ELF-1 (cell line): Measurements from ENCODE around the gene DRAM1.
A peak's percentile ranks its signal among the peaks of the same experiment; 100 is the strongest.

ENCODE experiments used
- DNase-seq: peaks from one replicate; pipeline ENCODE4 v3.0.0-alpha.2; 2016; ENCODE audit warnings: low read depth, low spot score

DRAM1 gene

DNA sequence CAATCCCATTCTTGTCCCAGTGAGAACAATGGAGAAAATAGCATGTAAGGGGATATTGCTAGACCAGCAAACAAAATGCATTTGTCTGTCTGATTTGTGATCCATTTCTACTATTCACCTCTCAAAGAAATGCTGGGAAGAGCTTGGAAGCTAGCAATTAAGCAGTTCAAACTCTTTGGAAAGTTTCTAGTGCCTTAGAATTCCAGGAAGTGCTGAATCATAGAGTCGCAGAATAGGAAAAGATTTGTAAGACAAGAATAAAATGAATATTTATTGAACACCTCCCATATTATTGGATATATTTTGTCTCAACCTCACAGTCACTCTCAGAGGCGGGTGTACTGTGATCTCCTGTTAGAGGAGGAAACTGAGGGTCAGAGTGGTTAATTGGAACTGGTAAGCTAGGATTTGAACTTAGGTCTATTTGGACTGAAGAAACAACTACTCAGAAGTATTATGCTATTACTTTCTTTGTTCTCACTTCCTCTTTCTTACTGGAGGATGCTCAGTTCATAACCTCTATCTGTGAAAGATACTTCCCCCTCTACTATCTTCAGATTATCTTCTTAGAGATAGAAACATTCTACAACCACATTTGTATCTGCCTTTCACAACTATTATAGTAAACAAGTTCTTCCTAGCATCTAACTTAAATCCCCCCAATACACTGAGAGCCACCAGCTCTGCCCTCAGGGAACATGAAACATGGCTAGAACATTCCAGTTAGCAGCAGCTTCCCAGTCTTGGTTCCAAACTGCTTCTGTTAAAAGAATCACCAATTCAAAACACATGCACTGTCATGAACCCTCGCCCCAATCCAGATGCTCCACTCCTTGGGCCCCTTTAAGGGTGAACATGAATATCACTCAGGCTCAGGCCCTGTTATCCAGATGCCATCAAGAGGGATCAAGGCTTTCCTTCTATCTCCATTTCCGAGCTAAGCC, 64.2 kb downstream of the DRAM1 start:
- no peak for DNase-seq

DNA sequence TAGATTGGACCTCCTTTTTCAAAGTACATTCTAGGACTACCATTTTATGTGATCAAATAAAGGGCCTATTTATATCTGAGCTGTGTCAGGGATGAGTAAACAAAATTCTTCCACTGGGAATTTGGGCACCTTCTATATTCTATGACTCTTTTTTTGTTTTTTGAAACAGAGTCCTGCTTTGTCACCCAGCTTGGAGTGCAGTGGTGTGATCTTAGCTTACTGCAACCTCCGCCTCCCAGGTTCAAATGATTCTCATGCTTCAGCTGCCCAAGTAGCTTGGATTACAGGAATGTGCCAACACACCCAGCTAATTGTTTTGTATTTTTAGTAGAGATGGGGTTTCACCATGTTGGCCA, 64.8 kb downstream of the DRAM1 start:
- no peak for DNase-seq

DNA sequence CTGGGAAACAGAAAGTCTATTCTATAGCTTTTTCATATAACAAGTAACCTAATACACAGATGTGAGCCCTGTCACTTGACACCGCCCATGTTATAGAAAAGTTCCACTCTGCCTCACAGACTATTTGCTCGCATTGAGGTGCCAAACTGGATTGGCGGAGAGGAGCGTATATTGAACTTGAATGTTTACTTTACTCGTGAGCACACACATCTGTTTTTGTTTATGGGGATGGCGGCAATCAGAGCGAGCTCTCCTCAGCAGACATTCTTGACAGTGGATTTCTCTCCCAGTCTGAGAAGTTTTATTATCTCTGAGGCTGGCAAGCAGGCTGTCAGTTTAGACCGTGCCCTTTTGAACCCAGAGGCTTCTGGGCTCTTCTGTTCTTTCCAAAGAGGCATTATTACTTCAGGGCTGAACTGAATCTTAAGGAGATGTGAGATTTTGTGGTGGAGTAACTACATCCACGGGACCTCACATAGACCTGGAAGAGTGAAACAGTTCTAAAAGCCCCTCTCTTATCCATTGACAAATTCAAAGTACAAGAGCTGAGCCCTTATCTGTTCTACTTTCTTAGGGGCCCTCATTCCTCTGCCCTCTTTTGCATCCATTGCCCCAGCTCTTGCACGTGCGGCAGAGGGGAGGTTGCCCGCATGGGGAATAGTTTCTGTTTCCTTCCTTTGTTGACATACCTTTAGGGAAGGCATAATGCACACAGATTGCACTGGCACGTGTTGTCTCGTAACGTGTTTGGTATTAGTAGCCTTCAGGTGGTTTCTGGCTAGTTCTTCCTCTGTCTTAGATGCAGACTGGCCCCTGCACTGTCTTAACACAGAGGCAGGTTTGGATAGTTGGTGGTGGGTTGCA, 68.2 kb downstream of the DRAM1 start:
- no peak for DNase-seq

DNA sequence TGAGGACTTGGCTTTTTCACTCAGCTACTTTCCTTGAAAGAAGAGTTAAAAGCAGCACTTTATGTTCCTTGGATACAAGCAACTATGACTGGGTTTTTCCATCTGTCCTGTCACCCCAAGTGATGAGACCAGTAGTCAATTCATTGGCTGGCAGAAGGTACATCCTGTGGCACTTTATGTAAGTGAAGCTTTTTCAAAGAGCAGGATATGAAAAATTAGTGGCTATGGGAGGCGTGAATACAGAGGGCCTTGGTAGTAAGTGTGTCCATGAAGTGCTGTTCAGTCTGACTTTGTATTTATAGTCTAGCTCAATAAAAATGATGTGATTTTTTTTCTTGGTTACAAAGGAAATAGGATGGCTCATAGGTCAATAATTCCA, 68.8 kb downstream of the DRAM1 start:
- DNase-seq, result no peak

DNA sequence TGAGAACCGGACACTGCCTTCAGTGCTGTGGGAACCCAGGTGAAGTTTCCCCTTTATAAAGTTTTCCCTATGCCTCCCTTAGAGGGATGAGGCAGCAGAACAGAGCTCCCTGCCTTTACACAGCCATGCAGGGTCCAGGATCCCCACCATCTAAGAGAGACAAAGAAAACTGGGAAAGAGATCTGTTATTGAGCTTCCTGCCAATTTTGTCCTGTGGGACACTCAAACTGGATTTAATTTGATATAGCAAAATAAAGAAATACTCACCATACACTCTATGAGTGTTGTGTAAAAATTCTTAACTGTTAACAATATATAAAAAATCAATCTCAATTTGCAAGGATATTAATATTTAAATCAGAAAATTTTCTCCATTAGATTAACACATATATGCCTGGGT, 69.9 kb downstream of the DRAM1 start:
- DNase-seq, result no peak

DNA sequence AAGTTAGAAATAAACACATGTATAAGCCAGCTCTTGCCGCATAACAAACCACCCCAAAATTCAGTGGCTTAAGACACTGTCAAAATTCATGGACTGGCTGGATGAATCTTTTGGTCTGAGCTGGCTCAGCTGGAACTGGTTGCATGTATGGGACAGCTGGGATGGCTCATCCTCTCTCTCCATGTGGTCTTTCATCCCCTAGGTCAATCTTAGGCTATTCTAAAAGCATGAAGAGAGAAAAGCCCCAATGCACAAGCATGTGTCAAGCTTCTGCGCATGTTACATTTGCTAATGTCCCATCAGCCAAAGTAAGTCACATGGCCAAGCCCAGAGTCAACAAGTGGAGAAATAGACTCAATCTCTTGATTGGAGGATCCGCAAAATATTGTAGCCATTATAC, 71.0 kb downstream of the DRAM1 start:
- no peak for DNase-seq

DNA sequence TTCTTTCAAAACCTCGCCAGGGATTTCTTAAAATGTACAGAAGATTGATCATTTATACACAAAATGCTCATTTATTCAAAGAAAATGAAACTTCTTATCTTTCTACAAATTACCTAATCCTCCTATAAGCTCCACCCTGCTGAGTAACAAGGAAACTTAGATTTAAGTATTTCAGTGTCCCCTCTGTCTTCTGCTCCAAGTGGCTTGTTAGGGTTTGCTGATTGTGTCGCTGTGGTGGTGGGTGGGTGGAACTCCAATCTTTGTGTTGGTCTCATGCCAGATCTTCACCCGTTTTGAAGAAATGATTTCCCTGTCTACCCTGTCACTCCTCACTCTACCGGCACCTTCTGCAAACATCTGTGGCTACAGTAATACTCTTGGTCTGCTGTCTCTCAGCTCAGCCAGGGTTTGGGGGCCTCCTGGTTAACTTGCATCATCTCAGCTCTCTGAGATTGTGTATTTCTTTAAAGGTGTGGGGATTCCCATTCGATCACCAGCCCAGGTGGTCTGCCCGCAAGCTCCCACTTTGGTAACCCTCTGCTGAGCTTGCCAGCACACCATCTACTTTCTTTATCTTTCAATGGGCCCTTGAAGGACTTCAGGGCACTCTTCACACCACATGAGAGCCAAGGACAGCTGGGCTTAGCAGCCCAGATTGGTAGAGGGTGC, 73.8 kb downstream of the DRAM1 start:
- no peak for DNase-seq

DNA sequence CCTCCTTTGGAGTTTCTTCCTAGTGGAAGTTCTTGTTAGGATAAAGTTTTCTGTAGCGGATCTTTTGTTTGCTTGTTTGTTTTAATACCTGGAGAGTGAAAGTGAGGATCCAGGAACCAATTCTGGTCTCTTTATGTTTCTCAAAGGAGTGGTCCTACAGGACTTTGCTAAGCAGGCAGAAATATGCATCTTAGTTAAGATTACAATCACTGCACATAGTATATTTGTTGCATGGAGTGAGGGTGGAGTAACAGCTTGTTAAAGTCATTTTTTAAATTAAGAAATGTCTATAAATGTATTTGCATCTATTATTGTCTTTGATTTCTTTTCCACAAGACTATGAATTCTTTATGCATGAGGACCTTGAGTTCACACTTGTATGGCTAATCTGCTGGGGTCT, 76.7 kb downstream of the DRAM1 start:
- DNase-seq, result no peak

DNA sequence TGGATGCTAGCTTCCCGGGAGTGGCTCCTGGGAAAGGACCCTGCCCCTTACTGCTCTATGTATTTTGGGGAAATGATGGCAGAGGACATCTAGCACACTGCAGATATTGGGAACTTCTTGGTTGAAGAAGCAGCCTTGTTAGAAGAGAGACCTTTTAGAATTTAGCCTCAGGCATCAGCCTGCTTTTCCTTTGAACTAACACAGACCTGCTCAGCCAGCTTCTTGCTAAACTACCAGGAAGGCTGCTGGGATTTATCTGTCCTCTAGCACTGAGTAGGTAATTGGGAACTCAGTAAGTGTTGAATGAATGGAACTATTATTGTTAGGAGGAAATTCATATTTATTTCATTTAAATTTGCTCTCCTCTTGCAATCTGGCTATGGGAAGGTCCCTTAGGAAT, 77.3 kb downstream of the DRAM1 start:
- DNase-seq, result peak; percentile 78

DNA sequence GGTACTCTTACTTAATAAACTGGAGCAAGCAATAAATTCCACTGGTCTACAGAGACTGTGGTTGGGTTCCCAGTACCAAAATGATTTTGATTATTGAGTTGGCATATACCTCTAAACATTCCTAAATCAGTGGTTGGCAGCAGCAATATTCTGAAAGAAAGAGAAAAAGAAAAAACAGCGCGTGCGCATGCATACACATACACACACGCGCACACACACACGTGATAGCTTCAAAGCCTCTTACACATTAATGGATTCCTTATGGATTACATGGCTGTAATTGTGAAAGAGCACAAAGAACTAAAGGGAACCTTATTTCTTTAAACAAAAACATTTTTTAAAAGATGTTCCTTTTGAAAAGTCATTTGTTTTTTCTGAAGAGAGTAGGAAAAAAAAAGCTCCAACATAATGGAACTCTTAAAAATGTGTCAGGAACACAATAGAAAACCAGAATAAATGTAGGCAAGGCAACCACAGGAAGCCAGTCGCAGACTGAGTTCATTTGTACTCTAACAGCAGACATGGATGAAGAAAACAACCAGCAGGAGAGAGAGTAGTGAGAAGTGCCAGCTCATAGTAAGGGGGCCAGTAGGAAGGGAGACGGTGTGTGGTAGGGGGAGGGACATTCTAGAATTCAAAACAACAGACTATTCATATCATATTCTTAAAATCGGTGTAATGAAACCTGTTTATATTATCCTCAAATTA, 80.0 kb downstream of the DRAM1 start:
- no peak for DNase-seq

DNA sequence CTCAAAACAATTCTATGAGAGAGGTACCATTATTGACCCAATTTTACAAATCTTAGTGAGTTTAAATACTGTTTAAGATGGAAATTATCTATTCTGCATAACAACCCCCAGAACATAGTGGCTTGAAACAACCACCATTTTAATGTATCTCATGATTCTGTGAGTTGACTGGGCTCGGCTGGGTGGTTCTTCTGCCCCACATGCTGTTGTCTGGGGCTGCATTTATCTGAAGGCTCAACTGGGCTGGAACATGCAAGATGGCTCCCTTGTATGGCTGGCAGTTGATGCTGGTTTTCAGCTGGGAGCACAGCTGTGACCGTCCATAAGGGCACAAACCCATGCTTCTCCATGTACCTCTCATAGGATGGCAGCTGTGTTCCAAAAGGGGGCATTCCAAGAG, 82.2 kb downstream of the DRAM1 start:
- no peak for DNase-seq

DNA sequence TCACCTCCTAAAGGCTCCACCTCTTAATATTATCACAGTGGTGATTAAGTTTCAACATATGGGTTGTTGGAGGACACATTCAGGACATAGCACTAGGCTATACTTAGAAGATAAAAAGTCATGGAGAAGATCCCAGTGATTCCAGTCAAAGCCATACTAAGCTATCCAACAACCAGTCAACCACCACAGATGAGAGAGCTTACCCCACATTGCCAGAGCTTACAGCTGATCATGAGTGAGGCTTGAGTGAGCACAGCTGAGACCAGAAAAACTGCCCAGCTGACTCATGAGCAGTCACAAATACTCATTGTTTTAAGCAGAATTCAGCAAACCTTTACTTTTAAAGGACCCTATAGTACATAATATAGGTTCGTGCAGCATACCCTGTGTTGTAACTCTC, 85.1 kb downstream of the DRAM1 start:
- DNase-seq, result no peak

DNA sequence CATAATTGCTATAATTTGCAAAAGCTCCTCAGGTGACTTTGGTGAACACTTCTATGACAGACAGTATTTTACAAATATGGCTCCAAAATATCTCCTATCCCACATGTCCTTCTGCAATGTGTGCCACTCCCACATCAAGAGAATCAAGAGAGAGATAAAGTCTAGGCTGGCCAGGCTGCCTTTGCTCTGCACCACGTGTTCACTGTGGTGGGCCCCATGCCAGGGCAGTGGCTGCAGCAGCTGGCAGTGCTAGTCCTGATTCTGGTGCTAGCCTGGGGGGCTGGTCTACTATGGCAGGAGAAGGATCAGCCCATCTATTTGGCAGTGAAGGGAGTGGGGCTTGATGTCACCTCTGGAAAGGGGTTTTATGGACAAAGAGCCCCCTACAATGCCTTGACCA, 86.3 kb downstream of the DRAM1 start:
- DNase-seq, result no peak

DNA sequence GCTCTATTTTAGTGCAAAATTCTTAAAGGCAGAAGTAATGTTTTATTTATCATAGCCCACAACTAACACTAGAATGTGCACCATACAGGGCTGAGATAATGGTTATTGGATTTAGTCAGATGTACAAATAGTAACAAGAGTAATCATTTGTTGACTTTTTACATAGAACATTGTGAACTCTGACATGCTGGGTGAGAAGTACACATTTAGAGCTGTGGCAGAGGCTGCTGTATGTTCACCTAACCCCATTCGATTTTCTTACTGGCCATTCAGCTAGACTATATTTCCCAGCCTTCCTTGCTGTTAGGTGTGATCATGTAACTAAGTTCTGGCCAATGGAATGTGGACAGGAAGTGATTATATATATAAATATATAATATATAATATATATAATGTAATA, 89.1 kb downstream of the DRAM1 start:
- DNase-seq, result no peak

DNA sequence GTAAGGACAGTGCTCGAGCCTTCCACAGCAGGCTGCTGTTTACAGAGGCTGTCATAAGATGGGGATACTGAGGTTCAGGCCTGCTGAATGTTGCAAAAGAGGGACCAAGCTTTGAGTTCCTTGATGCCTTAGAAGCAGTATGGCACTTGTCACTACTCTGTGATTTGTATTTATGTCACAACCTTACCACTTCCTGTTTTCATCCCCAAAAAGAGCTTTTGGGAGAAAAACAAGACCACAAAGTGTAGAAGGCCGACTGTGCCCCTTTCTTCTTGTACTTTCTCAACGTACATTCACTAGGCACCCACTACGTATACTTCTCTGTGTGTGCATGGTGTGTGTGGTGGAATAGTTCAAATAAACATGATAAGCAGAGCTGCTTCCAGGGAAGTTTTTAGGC, 90.1 kb downstream of the DRAM1 start:
- DNase-seq, result no peak

DNA sequence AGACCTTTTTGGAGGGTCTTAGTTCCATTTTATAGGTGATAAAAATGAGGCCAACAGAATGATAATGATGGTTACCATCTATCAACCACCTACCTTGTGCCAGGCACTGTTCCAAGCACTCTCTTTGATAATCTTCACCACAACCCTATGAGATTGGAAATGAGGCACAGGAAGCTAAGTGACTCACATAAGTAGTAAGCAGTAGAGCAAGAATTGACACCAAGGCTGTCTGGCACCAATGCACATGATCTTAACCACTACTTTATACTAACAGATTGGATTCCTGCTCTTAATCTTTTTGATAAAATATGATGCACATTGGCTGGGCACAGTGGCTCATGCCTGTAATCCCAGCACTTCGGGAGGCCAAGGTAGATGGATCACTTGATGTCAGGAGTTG, 91.4 kb downstream of the DRAM1 start:
- DNase-seq, result no peak
